Immature natural killer cell (primary cell): ENCODE results near the gene STARD10. TPM values are rescaled to one million over a fixed set of nuclear protein-coding genes. Genes with fewer than 3 reads are reported as not detected.

ENCODE experiments used
- DNase-seq, 3 donors: peaks; one replicate each; pipeline ENCODE4 v3.0.0; 2022; ENCODE audit warnings: mixed read lengths in 1 of 3
- H3K27ac Mint-ChIP-seq, 6 donors: one replicate each; pipeline ENCODE4 v1.8.0; 2020; ENCODE audit warnings: mixed read lengths in 6 of 6, mild to moderate bottlenecking in 5 of 6, inconsistent platforms in 4 of 6, moderate library complexity in 3 of 6
- H3K27me3 Mint-ChIP-seq, 3 donors: one replicate each; pipeline ENCODE4 v1.8.0; 2020 to 2021; ENCODE audit warnings: low read depth in 3 of 3, mild to moderate bottlenecking in 3 of 3, mixed read lengths in 3 of 3, moderate library complexity in 3 of 3, inconsistent platforms in 1 of 3
- H3K36me3 Mint-ChIP-seq, 3 donors: one replicate each; pipeline ENCODE4 v1.8.0; 2020; ENCODE audit warnings: mixed read lengths in 3 of 3, inconsistent platforms in 2 of 3, mild to moderate bottlenecking in 2 of 3
- H3K4me1 Mint-ChIP-seq, 2 donors: one replicate each; pipeline ENCODE4 v1.8.0; 2020; ENCODE audit warnings: inconsistent platforms in 2 of 2, mild to moderate bottlenecking in 2 of 2, mixed read lengths in 2 of 2, moderate library complexity in 1 of 2
- H3K4me3 Mint-ChIP-seq, 5 donors: one replicate each; pipeline ENCODE4 v1.8.0; 2020; ENCODE audit warnings: mild to moderate bottlenecking in 5 of 5, mixed read lengths in 5 of 5, inconsistent platforms in 3 of 5, moderate library complexity in 3 of 5
- H3K9me3 Mint-ChIP-seq, 6 donors: one replicate each; pipeline ENCODE4 v1.8.0; 2020; ENCODE audit warnings: mild to moderate bottlenecking in 6 of 6, mixed read lengths in 6 of 6, inconsistent platforms in 4 of 6, moderate library complexity in 3 of 6
- polyA plus RNA-seq, 3 donors: library from polyadenylated mRNA; unstranded; fragments of 300-500 nt; fragmentation: Illumina TruSeq; gene quantifications; one replicate each; pipeline ENCODE4 v1.2.3, GENCODE V29; 2021

STARD10 gene
- polyA plus RNA-seq, 3 donors from 2014 or later, result 26.3 to 50.1 (median 35.6) TPM

DNA sequence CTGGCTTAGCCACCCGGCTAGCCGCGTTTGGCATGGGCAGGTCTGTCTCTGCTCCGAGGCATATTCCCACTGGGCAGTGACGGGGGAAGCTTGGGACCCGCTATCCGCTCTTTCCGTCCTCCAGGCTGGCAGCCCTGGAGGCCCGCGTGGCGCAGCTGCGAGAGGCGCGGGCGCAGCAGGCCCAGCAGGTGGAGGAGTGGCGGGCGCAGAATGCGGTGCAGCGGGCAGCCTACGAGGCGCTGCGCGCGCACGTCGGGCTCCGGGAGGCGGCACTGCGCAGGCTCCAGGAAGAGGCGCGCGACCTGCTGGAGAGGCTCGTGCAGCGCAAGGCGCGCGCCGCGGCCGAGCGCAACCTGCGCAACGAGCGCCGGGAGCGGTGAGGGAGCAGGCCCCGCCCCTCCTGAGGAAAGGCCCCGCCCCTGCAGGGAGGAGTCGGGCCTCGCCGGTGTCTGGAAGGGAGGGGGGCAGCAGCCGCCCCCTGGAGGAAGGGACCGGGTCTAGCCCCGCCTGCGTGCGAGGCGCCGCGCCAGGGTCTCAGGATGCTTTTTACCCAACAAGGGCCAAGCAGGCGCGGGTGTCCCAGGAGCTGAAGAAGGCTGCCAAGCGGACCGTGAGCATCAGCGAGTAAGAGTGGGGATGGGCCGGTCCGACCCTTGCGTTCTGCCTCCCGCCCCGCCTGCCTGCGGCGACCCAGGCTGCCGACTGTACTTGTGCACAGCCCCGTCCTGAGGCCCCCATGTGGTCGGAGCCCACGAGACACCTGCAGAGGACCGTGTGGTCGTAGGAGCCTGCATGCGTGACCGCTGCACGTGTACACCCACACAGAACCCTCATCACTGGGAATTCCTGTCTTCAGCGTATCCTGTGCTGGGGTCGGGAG lies 28.3 kb upstream of the STARD10 start:
- peaks cover 27 to 32% of the 10 kb centered on the region in 2 donors for H3K4me1 Mint-ChIP-seq
- no peak overlapping the region for H3K4me3 Mint-ChIP-seq
- H3K9me3 Mint-ChIP-seq, result no peaks in the 10 kb centered on the region
- DNase-seq, result peak; percentile 57 to 85 (median 73)
- H3K36me3 Mint-ChIP-seq, result peaks cover 20 to 26% (median 22%) of the 10 kb centered on the region in 3 donors
- H3K27me3 Mint-ChIP-seq, result peaks cover 4 to 12% (median 4%) of the 10 kb centered on the region in 3 donors
- peak overlapping the region in 2 of 6 donors; percentile 34 to 35 for H3K27ac Mint-ChIP-seq

DNA sequence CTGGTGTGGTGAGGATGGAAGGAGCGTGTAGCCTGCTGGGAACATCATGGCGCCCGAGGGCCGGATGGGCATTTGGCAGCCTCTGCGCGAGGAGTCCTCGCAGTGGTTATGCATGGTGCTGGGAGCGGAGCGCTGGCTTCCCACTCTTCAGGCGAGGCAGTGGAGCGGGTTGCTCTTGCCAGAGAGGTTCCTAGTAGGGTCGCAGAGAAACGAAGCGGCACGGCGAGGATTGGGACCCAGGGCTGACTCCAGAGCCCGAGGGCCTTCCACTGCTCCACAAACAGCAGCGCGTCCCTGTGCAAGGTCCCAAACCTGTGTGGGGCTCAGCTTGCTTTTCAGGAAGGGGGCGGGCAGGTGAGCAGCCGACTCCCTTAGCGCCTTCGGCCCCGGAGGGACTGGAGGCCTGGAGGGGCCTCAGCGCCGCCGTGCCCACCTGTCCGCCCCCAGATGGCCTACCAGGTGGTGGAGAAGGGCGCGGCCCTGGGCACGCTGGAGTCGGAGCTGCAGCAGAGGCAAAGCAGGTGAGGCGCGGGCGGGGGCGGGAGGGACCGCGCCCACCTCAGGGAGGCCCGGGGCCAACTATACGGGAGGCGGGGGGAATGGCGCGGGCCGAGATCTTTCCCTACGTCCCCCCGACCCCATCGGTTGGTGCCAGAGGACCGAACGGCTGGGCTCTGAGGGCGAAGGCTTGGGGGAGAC lies 27.5 kb upstream of the STARD10 start:
- Mint-ChIP-seq H3K27ac (peak overlapping the region in 3 of 6 donors; percentile 40 to 58 (median 55)), H3K4me1 (peaks cover 31 to 36% of the 10 kb centered on the region in 2 donors), H3K4me3 (peak overlapping the region in 2 of 5 donors; percentile 27 to 60)

DNA sequence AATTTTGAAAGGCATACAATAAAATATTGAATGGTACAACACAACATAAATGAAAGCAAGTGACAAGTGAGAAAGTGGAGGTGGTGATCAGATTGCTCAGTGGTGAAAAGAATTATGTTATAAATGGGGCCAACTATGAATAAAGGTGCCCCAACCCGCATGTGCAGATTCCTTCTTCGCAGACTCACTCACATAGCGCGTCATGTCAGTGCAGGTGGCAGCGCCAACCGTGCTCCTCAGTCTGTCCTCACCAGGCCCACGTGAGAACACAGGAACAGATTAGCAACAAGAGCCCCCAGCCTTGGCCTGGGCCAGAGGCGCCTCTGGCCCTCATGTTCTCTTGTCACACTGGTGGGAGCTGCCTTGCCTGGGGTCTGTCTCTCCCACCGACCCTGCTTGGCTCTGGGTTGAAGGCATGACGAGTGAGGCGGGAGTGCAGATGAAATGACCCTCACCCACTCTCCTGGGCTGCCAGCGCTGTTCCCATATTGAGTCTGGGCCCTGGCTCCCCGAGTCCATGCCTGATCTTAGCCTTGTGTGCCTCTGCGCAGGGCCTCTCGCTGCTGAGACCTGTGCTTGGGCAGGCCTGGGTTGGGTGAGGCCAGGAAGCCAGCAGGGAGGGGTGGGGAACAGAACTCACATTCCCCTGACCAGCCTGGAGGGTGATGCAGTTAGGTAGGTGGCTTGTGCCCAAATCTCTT lies 26.7 kb upstream of the STARD10 start:
- H3K27me3 Mint-ChIP-seq, result peaks cover 4 to 11% (median 4%) of the 10 kb centered on the region in 3 donors
- H3K36me3 Mint-ChIP-seq, result peaks cover 20 to 26% (median 22%) of the 10 kb centered on the region in 3 donors
- no peaks in the 10 kb centered on the region for H3K9me3 Mint-ChIP-seq
- peaks cover 39 to 44% of the 10 kb centered on the region in 2 donors for H3K4me1 Mint-ChIP-seq
- H3K27ac Mint-ChIP-seq, result peak overlapping the region in 5 of 6 donors; percentile 11 to 63 (median 55)
- peak overlapping the region in 2 of 5 donors; percentile 30 to 60 for H3K4me3 Mint-ChIP-seq
- DNase-seq, result no peak

More for the DNA sequence above, 27.5 kb upstream of the STARD10 start:
- H3K36me3 Mint-ChIP-seq, result peaks cover 20 to 26% (median 22%) of the 10 kb centered on the region in 3 donors
- H3K27me3 Mint-ChIP-seq, result peaks cover 4 to 10% (median 4%) of the 10 kb centered on the region in 3 donors
- no peaks in the 10 kb centered on the region for H3K9me3 Mint-ChIP-seq
- DNase-seq, result no peak

- Mint-ChIP-seq H3K27ac (peak overlapping the region; percentile 8 to 71 (median 58)), H3K27me3 (peaks cover 8 to 20% (median 10%) of the 10 kb centered on the region in 3 donors), H3K36me3 (peaks cover 20 to 26% (median 22%) of the 10 kb centered on the region in 3 donors), H3K4me3 (peak overlapping the region in 2 of 5 donors; percentile 42 to 43), H3K4me1 (peaks cover 44 to 53% of the 10 kb centered on the region in 2 donors), H3K9me3 (no peaks in the 10 kb centered on the region)
- DNase-seq, result no peak
These were observed 25.1 kb upstream of the STARD10 start for GRCh38 chr11:72818971-72819370.

- H3K27me3 Mint-ChIP-seq, result peaks cover 13 to 26% (median 16%) of the 10 kb centered on the region in 3 donors
These were observed 24.1 kb upstream of the STARD10 start for GRCh38 chr11:72817966-72818365.

DNA sequence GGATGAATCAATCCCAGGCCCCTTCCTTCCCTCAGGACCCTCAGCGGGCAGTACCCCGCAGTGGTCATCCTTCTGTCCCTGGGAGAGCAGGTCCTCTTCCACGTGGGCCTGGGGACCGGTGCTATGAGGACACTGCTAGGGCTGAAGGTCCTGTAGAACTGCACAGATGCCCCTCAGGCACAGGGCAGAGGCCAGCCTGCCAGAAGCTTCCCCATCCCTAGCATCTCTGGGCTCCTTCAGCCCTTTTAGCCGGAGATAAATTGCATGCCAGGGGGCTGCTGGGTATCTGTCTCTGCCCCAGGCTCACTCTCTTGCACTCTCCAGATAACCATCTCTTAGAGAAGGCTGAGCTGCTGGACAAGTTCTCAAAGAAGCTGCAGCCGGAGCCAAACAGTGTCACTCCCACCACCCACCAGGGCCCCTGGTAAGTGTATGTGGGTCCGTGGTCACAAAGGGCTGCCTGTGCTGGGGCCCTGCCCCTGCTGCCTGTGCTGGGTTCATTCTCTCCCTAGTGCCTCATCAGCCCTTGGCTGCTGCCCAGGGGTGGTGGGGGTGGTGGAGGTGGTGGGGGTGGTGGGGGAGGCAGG lies 22.6 kb upstream of the STARD10 start:
- no peaks in the 10 kb centered on the region for H3K9me3 Mint-ChIP-seq
- peak overlapping the region; percentile 96 to 100 (median 98) for H3K27ac Mint-ChIP-seq
- no peak for DNase-seq
- H3K27me3 Mint-ChIP-seq, result peaks cover 12 to 22% (median 16%) of the 10 kb centered on the region in 3 donors
- H3K36me3 Mint-ChIP-seq, result peaks cover 20 to 26% (median 22%) of the 10 kb centered on the region in 3 donors
- H3K4me3 Mint-ChIP-seq, result peak overlapping the region; percentile 96 to 100 (median 98)
- H3K4me1 Mint-ChIP-seq, result peaks cover 65 to 75% of the 10 kb centered on the region in 2 donors

More at GRCh38 chr11:72817966-72818365, 24.1 kb upstream of the STARD10 start:
- H3K27ac Mint-ChIP-seq, result peak overlapping the region; percentile 65 to 86 (median 79)
- peaks cover 53 to 62% of the 10 kb centered on the region in 2 donors for H3K4me1 Mint-ChIP-seq
- no peaks in the 10 kb centered on the region for H3K9me3 Mint-ChIP-seq
- H3K4me3 Mint-ChIP-seq, result peak overlapping the region in 3 of 5 donors; percentile 43 to 59 (median 48)
- peaks cover 20 to 26% (median 22%) of the 10 kb centered on the region in 3 donors for H3K36me3 Mint-ChIP-seq
- no peak for DNase-seq

- peaks cover 63 to 78% of the 10 kb centered on the region in 2 donors for H3K4me1 Mint-ChIP-seq
These were observed 21.3 kb upstream of the STARD10 start for GRCh38 chr11:72815110-72815618.

DNA sequence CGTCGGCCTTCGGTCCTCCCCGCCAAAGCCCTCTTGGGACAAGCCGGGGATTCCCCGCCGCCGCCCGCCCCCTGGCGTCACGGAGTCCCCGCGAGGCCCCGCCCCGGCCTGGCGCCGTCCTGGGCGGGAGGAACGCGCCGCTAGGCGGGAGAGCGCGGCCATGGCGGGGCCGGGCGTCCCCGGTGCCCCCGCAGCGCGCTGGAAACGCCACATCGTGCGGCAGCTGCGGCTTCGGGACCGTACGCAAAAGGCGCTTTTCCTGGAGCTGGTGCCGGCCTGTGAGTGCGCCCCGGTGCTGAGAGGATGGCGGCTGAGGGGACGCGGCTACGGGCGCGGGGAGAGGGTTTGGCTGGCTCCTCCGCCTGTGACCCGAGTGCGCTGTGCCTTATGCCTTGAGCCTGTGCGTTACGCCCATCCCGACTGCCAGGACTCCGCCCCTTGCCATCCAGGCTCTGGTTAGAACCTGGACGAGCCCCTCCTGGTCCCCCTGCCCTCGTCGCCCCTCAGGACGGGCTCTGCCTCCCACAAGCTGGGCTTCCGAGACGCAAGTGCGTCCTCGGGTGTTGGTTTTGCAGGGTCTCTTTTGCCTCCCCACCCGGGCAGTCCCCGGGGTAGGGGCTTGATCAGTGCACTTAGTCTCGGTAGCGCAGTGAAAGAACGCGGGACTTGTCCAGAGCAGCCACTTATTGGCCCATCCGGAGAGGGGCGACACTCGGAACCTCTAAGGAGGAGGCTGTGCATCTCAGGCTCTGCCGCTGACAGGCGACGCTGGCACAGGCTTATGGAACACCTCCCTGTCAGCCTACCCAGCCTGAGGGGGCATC lies 20.7 kb upstream of the STARD10 start, which contains the start of gene ATG16L2:
TSS of gene ATG16L2 (plus strand) at position 126 of the 824 bp plus-strand sequence. CDS start at position 161, 35 bp downstream.
- peak within 1 kb of the TSS; percentile 96 to 100 (median 99) for H3K27ac Mint-ChIP-seq
- H3K4me3 Mint-ChIP-seq, result peak within 1 kb of the TSS; percentile 96 to 100 (median 98)
- peaks cover 12 to 24% (median 16%) of the 10 kb centered on the region in 3 donors for H3K27me3 Mint-ChIP-seq
- H3K4me1 Mint-ChIP-seq, result peaks cover 62 to 75% of the 10 kb centered on the region in 2 donors
- DNase-seq, result peak; percentile 93 to 94 (median 94)
- peaks cover 19 to 25% (median 20%) of the 10 kb centered on the region in 3 donors for H3K36me3 Mint-ChIP-seq
- H3K9me3 Mint-ChIP-seq, result no peaks in the 10 kb centered on the region

More at GRCh38 chr11:72815110-72815618, 21.3 kb upstream of the STARD10 start:
- Mint-ChIP-seq H3K36me3 (peaks cover 22 to 27% (median 22%) of the 10 kb centered on the region in 3 donors), H3K9me3 (no peaks in the 10 kb centered on the region), H3K27ac (peak overlapping the region; percentile 96 to 100 (median 98)), H3K27me3 (peaks cover 12 to 24% (median 16%) of the 10 kb centered on the region in 3 donors), H3K4me3 (peak overlapping the region; percentile 96 to 100 (median 98))
- no peak for DNase-seq

- no peak for DNase-seq
These were observed 20.0 kb upstream of the STARD10 start for GRCh38 chr11:72813740-72814285.

GRCh38 chr11:72812967-72813739 lies 19.3 kb upstream of the STARD10 start:
- DNase-seq, result peak; percentile 83 to 86 (median 84)
- Mint-ChIP-seq H3K36me3 (peaks cover 10 to 19% (median 13%) of the 10 kb centered on the region in 3 donors), H3K27me3 (peaks cover 12 to 24% (median 15%) of the 10 kb centered on the region in 3 donors), H3K27ac (peak overlapping the region; percentile 96 to 100 (median 99)), H3K4me1 (peaks cover 57 to 63% of the 10 kb centered on the region in 2 donors), H3K4me3 (peak overlapping the region; percentile 88 to 97 (median 94)), H3K9me3 (no peaks in the 10 kb centered on the region)

More at GRCh38 chr11:72813740-72814285, 20.0 kb upstream of the STARD10 start:
- peak overlapping the region; percentile 88 to 97 (median 94) for H3K4me3 Mint-ChIP-seq
- peaks cover 59 to 68% of the 10 kb centered on the region in 2 donors for H3K4me1 Mint-ChIP-seq
- H3K27ac Mint-ChIP-seq, result peak overlapping the region; percentile 96 to 100 (median 99)
- H3K9me3 Mint-ChIP-seq, result no peaks in the 10 kb centered on the region
- H3K27me3 Mint-ChIP-seq, result peaks cover 12 to 24% (median 16%) of the 10 kb centered on the region in 3 donors
- peaks cover 13 to 22% (median 14%) of the 10 kb centered on the region in 3 donors for H3K36me3 Mint-ChIP-seq

- Mint-ChIP-seq H3K4me1 (peaks cover 56 to 58% of the 10 kb centered on the region in 2 donors), H3K36me3 (peaks cover 6 to 13% (median 12%) of the 10 kb centered on the region in 3 donors), H3K4me3 (peak overlapping the region; percentile 88 to 97 (median 94))
These were observed 18.7 kb upstream of the STARD10 start for GRCh38 chr11:72812604-72812966.

More at GRCh38 chr11:72812604-72812966, 18.7 kb upstream of the STARD10 start:
- DNase-seq, result no peak
- peak overlapping the region; percentile 96 to 100 (median 99) for H3K27ac Mint-ChIP-seq
- no peaks in the 10 kb centered on the region for H3K9me3 Mint-ChIP-seq
- H3K27me3 Mint-ChIP-seq, result peaks cover 12 to 24% (median 14%) of the 10 kb centered on the region in 3 donors
